NCI-H1694 (cell line): ENCODE measurements around the gene BMPR1A.
"Not testable (repeated sequence)": the region's sequence is repeated elsewhere in the genome, so short reads cannot be mapped to it uniquely, and the experiment has no call there.

Experiments
- DNase-seq: peaks from one replicate; lab custom pipeline; 2025; lab: John Stamatoyannopoulos, UW

BMPR1A gene

DNA sequence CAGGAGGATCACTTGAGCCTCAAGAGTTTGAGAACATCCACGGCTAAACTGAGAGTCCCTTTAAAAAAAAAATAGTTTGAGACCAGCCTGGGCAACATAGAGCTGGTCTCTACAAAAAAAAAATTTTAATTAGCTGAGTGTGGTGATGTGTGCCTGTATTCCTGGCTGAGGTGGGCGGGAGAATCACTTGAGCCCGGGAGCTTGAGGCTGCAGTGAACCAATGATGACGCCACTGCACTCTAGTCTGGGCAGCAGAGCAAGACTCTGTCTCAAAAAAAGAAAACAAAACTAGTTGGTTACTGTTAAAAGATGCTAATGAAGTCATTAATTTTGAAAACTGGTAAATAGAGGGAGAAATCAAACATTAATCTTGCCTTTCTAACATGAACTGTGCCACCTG is 124.6 kb downstream of the BMPR1A start:
- no peak for DNase-seq

- DNase-seq, result no peak
These were observed 132.4 kb downstream of the BMPR1A start for GRCh38 chr10:86888585-86889381.

GRCh38 chr10:86889997-86890396 is 133.6 kb downstream of the BMPR1A start:
- DNase-seq, result no peak

DNA sequence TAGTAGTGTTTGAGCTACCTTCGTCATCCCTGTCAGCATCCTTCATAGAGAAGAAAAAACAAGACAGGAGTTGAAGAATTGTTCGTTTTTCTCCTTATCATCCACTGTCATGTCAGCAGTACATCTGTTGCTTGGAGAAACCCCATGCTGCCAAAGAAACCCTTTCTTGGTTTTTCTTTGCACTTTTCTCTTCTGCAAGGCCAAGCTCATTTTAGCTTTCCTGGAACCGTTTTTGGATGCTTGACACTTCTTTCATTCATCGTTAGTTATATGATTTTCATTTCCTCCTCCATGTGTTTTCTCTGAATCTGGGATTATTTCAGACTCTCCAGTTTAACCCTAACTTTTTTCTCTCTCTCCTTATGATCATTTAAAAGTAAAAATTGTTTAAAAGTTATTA is 142.1 kb downstream of the BMPR1A start:
- no peak for DNase-seq

GRCh38 chr10:86899132-86899531 is 142.7 kb downstream of the BMPR1A start:
- DNase-seq, result no peak

GRCh38 chr10:86899670-86900276 is 143.4 kb downstream of the BMPR1A start:
- peak; percentile 17 for DNase-seq

DNA sequence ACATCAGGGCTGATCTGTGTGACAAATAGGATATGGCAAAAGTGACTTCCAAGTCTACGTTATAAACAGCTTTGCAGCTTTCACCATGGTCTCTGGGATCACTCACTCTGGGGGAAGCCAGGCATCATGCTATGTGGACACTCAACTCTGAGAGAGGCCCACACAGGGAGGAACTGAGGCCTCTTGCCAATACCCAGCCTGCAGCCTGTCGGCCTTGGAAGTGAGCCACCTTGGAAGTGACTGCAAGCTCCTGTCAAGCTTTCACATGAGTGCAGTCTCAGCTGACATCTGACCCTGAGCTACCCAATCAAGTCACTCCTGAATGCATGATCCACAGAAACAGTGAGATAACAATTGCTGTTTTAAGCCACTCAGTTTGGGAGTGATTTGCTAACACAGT is 144.5 kb downstream of the BMPR1A start:
- DNase-seq, result no peak

DNA sequence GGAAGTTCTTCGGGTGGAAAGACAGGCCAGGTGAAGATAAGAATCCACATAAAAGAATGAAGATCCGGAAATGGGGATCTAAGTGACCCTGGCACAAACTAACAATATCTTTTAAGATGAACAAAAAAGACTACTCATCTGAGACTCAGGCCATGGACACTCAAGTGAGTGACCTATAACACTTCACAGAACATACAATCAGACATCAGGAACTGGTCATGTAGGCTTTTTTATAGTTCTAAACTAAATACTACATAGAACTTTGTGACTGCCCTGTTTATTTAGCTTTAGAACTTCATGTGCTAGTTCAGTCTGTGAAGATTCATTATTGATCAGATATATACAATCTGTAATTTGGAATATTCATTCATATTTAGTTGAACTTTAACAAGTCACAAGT is 148.2 kb downstream of the BMPR1A start:
- DNase-seq, result no peak

DNA sequence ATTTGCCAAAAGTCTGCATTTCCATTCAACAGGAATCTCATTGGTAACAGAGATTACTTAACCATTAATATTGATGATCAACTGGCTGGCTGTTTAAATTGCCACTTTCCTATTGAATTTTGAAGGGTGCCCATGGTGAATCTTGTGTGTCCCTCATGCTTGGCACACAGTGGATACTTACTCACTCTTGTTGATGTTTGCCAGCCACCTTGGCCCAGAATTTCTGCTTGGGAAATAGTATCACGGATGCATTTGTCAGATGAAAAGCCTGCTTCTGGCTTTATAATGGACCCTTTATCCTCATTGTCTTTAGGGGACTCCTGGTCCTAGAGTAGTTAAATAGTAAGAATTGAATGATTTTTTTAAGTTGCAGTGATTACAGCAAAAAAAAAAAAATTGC is 149.0 kb downstream of the BMPR1A start:
- DNase-seq, result no peak

DNA sequence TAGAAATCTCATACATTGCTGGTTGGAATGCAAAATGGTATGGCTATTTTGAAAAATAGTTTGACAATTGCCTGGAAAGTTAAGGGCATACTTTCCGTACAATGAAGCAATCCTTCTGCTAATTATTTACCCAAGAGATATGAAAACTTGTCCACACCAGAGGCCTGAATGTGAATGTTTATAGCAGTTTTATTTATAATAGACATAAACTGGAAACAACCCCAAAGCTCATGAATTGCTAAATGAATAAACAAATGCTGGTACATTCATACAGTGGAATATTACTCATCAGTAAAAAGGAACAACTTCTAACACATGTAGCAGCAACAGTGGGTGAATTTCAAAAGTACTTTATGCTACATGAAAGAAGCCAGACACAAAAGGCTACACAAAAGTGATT is 158.3 kb downstream of the BMPR1A start:
- DNase-seq, result no peak

GRCh38 chr10:86918022-86918471 is 161.6 kb downstream of the BMPR1A start:
- DNase-seq, result no peak

GRCh38 chr10:86922553-86922961 is 166.1 kb downstream of the BMPR1A start:
- no peak for DNase-seq

DNA sequence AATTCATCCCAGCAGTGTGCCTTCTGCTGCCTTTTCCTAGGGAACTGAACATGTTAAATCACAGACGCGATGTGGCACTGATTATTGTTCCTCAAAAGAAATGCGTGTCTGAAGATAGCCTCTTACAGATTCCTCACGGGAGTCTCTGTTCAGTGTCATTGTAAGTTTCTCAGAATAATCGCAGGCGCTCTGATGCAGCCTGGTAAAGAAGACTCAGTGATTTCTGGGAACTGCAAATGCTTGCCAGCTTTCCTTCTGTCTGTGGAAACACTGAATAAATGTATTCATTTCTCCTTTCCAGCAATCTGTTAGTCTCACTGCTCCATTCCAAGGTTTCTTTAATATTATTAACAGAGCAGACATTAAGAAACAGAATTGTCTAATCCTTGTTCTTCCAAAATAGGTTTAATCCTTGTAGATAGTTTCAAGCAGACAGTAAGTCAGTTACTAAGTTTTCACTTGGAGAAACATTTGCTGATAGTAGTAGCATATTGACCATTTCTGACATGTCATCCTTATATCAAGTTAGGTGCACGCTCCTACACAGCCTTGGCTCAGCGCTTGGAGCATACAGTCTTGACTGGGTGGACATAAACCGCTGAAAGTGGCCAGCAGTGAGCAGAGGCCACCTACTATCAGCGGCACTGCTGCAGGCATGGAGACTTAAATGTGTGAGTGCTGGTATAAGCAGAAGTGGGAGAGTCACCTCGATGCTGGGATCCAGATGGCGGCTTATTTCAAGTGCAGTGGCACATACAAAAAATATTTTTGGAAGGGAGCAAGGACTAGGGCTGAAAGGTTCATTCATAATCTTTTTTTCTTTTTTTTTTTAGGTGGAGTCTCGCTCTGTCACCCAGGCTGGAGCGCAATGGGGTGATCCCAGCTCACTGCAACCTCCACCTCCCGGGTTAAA is 173.3 kb downstream of the BMPR1A start:
- DNase-seq, result no peak

DNA sequence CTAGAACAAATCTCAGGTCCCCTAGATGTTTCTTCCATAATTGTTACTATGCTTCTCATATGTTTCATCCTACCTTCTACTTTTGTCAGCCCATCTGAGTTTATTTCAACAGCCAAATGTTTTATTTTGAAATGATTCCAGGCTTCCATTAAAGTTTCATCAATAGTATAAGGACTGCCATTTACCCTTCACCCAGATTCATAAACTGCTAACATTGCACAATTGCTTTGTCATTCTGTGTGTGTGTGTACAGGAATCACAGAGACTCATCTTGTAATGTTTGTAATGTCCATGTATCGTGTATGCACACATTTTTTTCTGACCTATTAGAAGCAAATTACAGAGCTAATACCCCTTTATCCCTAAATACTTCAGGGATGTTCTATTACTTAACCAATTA is 175.5 kb downstream of the BMPR1A start:
- no peak for DNase-seq

GRCh38 chr10:86932674-86933073 is 176.3 kb downstream of the BMPR1A start:
- no peak for DNase-seq

DNA sequence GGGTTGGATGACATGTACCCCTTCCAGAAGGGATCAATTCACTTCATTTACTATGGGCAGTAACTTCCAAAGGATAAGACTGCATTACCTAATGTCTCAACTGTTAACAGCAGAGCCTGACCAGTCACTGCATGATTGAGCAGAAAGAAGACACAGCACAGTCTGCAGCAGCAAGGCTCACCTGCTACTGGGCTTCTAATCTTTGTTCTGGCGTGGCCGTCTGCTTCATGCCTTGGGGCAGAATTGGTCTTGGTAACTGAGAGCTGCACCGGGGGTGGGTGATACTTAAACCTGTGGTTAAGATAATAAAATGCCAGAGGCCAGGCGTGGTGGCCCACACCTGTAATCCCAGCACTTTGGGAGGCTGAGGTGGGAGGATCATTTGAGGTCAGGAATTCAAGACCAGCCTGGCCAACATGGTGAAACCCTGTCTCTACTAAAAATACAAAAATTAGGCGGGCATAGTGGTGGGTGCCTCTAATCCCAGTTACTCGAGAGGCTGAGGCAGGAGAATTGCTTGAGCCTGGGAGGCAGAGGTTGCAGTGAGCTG is 177.8 kb downstream of the BMPR1A start:
- DNase-seq, result not testable (repeated sequence)

- no peak for DNase-seq
These were observed 180.5 kb downstream of the BMPR1A start for GRCh38 chr10:86936661-86937501.

DNA sequence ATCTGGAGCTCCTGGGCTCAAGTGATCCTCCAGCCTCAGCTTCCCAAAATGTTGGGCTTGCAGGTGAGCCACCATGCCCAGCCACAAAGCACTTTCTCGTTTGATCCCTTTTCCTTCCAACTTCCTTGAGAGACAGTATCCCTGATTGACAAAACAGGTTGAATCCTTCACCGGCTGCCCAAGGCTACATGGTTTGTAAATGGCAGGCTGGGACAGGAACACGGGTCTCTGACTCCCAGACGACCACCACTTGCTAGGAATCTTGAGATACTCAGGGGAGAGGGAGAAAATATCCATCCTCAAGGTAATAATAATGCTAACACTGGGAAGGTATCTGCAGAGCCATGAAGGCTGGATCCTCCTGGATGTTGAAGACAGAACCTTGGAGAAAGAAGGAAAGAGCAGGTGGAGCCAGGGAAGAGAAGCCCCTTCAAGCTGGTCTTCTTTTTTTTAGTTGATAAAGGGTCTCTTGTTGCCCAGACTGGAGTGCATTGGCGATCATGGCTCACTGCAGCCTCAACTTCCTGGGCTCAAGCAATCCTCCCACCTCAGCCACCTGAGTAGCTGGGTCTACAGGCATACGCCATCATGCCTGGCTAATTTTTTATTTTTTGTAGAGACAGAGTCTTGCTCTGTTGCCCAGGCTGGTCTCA is 181.2 kb downstream of the BMPR1A start:
- no peak for DNase-seq

DNA sequence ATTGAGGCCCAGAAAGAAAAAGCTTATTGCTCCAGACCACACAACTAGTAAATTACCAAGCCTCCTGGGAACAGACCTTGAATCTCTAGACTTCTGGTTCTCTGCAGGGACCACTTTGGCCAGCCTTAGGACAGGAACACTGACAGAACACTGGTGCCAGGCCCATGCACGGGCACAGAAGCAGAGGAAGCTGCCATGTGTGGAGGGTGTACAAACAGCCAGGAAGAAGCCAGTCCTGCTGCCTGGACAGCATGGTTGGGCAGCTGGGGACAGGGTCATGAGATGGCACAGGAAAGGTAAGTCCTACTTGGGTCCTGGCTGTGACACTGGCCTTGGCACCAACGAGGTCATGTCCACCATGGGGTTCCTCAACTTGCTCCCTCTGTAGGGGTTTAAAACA is 181.8 kb downstream of the BMPR1A start:
- DNase-seq, result no peak

- not testable (repeated sequence) for DNase-seq
These were observed 183.7 kb downstream of the BMPR1A start for GRCh38 chr10:86940076-86940475.

GRCh38 chr10:86940677-86941076 is 184.3 kb downstream of the BMPR1A start:
- DNase-seq, result no peak
